GM21528 (cell line): Measurements from ENCODE around the gene UGGT2.
"Not testable (repeated sequence)": the region's sequence is repeated elsewhere in the genome, so short reads cannot be mapped to it uniquely, and the experiment has no call there.

ENCODE experiments used
- ATAC-seq: cut with Tn5 transposase; IDR thresholded peaks from one replicate; pipeline ENCODE4 v1.9.1; 2021; ENCODE audit warnings: mild to moderate bottlenecking, moderate library complexity; ENCODE audit not compliant: unreplicated experiment, low FRiP score

Gene UGGT2

DNA sequence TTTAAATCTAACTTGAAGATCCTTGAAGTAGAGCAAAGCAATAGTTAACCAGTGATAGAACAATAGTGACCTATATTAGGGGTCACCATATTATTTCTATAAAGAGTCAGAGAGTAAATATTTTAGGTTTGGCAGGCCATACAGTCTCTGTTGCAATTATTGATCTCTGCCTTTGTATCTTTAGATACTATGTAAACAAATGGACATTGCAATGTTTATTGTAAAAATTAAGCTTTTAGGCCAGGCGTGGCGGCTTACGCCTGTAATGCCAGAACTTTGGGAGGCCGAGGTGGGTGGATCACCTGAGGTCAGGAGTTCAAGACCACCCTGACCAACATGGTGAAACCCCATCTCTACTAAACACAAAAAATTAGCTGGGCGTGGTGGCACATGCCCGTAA is 80.5 kb downstream of the UGGT2 start:
- not testable (repeated sequence) for ATAC-seq

DNA sequence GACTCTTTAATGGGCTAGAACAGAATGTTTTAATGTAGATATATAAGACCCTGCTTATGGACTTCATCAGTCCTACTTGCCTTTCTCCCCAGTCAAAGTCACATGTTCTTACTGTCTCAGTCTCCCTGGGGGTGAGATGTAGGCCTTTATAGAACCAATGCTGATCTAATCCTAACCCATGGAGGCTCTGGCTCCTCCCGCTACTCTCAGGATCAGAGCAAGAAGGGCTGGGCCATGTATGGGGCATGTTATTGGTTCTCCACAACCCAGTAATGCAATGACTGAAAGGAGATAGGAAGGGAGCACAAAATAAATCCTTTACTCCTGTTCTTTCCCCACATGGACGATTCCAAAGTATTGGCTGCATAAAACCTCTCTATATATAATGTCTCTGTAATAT is 82.3 kb downstream of the UGGT2 start:
- no peak for ATAC-seq

DNA sequence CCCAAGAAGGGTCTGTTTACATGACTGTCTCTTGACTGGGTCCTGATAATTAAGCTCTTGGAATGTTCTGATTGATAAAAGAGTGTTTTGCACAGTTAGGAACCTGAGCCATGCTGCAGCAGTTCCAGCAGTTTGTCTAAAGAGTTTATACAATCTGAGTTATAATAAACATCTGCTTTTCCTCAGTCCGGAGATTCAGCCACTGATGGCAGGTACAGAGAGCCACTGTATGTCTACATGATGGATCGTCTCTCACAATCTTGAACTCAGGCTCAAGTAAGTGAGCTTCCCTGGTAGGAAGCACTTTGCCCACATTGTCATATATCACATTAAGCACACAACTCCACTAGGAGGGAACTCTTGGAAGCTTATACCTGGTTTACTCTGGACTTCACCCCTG is 84.3 kb downstream of the UGGT2 start:
- no peak for ATAC-seq

DNA sequence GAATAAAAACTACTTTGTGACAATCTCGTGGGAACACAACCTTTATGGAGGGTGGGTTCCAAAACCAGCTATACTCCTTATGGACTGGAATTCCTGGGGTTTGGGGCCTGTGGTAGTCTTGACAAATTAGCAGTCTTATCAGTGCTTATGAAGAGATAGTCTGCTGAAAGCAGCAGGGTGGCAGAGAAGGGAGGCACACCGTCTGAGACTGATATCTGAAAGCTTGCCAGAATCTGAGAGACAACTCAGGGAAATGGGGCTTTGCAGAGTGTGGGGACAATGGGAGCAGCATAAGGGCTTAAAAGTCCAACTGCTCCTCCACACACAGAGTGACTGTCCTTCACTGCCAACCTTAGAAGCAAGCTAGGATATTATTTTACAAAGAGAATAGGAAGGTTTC is 95.9 kb downstream of the UGGT2 start:
- ATAC-seq, result no peak

DNA sequence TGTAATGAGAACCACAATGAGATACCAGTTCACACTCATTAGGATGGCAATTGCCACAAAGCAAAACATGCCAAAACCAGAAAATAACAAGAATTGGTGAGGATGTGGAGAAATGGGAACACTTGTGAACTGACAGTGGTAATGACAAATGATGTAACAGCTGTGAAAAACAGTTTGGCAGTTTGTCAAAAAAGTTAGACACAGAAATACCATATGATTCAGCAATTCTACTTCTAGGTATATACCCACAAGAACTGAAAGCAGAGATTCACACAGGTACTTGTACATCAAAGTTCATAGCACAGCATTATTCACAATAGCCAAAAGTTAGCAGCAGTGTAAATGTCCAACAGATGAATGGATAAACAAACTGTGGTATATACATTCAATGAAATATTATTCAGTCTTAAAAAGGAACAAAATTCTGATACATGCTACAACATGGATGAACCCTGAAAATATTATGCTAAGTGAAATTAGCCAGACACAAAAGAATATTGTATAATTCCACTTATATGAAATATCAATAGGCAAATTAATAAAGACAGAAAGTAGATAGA is 96.5 kb downstream of the UGGT2 start:
- ATAC-seq, result no peak

DNA sequence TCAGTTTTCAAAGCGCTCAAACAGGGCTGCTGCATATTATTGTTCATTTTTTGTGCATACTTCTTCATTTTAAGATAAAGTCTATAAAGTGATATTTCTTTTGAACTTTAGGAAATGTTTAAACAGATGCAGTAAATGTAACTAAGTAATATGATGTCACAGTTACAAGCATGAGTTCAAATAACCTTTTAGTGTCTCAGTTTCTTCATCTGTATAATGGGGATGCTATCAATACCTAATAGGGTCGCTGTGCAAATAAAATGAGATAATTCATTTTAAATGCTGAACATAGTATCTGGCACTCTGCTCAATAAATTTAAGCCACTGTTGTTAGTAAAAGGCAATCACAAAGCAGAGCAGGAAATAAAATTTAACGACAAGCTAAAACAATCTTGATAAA is 97.5 kb downstream of the UGGT2 start:
- no peak for ATAC-seq

DNA sequence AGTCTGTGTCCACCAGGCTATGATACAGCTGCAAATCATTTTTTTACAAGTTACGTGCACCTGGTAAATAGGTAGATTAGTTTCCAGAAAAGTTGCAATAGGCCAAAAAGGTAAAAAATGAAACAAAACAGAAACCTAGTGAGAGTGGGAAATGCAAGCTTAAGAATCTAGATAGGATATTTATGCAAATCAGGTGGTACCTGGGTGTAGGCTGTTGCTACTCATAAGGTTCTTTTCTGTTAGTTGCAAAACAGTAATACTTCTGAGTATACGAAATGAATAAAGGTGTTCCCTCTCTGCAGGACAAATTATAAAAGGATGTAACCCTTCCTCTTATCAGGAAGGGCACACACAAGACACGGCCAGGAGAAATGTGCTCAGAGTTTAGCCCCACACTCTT is 97.9 kb downstream of the UGGT2 start:
- ATAC-seq, result no peak

DNA sequence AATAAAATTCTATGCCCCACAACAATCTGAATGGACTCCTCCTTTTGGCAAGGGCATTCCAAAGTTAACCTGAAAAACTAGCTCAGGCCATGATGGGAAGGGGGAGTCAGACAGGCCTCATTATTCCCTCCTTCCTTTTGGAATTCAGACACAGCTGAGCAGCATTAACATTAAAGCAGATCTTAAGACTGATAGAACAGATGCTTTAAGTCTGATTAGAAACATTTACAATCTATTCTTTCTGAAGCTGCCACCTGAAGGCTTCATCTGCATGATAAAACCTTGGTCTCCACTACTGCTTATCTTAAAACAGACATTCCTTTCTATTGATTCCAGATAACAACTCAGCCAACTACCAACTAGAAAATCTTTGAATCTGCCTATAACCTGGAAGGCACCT is 98.9 kb downstream of the UGGT2 start:
- no peak for ATAC-seq

DNA sequence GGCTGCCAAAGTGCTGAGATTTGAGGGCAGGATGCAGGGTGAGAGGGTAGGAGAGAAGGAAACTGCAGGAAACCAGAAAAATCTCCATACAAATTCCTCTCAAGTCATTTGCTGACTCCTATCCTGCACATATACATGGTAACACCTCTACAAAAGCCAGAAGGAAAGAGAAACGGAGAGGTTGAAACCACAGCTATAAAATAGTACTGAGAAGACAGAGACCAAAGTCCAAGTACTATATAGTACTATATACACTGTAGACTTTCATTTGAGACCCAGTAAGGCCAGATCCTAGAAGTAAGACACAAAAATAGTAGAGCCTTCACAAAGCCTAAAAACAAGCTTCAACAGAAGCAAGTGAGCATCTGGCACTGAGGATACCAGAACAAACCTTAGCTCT is 103.1 kb downstream of the UGGT2 start:
- ATAC-seq, result no peak

DNA sequence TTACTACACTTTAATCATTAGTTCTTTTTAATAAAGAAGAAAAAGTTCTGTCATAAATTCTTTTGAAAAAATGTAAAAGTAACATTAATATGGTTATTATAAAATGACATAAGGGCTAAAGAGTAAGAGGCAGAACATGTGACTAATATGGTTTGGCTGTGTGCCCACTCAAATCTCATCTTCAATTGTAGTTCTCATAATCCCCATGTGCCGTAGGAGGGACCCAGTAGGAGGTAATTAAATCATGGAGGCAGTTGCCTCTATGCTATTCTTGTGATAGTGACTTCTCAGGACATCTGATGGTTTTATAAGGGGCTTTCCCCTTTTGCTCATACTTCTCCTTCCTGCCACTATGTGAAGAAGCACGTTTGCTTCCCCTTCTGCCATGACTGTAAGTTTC is 104.5 kb downstream of the UGGT2 start:
- no peak for ATAC-seq

DNA sequence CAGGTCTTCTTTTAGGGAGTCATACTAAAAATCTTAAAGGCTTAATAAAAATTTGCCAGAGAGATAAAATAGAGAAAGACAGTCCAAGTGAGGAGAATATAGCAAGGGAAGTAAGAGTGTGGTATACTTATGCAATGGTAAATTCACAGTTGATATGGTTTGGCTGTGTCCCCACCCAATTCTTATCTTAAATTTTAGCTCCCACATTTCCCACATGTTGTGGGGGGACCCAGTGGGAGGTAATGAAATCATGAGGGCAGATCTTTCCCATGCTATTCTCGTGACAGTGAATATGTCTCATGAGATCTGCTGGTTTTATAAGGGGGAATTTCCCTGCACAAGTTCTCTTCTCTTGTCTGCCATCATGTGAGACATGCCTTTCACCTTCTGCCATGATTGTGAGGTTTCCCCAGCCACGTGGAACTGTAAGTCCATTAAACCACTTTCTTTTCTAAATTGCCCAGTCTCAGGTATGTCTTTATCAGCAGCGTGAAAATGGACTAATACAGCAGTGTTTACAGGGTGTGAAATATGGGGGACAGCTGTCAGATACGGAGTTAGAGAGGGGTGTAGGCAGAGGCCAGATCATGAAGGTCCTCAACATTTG is 115.4 kb downstream of the UGGT2 start:
- ATAC-seq, result no peak

DNA sequence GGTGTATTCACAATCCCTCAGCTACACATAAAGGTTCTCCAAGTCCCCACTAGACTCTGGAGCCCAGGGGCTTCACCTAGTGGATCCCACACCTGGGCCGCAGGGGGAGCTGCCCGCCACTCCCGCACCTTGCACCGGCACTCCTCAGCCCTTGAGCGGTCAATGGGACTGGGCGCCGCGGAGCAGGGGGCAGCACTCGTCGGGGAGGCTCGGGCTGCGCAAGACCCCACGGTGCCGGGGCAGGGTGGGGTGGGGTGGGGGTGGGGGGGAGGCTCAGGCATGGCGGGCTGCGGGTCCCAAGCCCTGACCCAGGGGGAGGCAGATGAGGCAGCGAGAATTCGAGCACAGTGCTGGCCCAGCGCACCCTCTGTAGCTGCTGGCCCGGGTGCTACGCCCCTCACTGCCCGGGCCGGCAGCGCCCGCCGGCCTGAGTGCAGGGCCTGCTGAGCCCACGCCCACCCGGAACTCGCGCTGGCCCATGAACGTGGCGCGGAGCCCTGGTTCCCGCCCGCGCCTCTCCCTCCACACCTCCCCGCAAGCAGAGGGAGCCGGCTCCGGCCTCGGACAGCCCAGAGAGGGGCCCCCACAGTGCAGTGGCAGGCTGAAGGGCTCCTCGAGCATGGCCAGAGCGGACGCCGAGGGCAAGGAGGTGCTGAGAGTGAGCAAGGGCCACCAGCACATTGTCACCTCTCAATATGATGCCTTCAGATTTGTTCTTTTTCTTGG is 121.7 kb downstream of the UGGT2 start:
- no peak for ATAC-seq

DNA sequence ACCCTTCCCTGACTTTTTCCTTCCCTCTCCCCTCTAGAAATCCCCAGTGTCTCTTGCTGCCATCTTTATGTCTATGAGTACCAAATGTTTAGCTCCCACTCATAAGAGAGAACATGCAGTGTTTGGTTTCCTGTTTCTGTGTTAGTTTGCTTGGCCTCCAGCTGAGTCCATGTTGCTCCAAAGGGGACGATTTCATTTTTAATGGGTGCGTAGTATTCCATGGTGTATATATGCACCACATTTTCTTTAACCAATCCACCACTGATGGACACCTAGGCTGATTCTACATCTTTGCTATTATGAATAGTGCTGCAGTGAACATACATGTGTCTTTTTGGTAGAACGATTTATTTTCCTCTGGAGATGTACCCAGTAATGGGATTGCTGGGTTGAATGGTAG is 123.8 kb downstream of the UGGT2 start:
- no peak for ATAC-seq

DNA sequence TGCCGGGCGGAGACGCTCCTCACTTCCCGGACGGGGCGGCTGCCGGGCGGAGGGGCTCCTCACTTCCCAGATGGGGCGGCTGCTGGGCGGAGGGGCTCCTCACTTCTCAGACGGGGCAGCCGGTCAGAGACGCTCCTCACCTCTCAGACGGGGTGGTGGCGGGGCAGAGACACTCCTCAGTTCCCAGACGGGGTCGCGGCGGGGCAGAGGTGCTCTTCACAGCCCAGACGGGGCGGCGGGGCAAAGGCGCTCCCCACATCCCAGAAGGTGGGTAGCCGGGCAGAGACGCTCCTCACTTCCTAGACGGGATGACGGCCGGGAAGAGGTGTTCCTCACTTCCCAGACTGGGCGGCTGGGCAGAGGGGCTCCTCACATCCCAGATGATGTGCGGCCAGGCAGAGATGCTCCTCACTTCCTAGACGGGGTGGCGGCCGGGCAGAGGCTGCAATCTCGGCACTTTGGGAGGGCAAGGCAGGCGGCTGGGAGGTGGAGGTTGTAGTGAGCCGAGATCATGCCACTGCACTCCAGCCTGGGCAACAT is 124.8 kb downstream of the UGGT2 start:
- not testable (repeated sequence) for ATAC-seq

DNA sequence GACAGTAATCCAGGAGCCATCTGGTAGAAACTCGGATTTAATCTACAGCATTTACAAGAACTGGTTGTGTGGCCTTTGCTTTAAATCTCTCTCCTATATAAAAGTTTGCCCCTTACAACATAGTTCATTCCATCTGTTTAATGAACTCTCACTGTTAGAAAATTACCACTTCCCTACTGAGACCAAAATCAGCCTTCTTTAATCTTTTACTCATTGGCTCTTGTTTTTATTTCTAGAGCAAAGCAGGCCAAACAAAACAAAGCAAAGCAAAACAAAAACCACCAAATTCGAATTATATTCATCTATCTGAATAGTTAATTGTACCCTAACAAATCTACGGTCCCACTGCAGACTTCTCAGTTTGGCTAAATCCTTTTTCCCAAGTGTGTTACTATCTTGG is 127.0 kb downstream of the UGGT2 start:
- no peak for ATAC-seq

DNA sequence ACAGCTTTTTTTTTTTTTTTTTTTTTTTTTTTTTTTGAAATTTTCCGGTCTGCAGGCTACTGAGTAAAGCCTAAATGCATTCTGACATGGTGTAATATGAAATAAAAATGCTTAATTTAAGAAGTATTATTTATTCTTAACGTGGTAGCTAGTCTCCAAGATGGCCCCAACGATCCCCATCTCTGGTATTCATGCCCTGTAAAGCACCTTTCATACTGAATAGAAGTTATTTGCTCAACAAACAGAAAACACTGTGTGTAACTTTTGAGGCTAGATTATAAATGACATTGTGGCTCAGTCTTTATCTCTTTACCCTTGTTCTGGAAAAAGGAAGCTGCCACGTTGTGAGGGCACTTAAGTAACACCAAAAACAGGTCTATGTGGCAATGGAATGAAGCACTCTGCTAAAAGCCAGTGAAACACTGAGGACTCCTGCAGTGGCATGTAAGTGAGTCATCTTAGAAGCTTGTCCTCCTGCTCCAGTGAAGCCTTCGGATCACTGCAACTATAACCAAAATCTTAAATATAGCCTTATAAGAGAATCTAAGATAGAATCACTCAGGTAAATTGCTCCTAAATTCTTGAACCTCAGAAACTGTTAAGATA is 128.7 kb downstream of the UGGT2 start:
- no peak for ATAC-seq

DNA sequence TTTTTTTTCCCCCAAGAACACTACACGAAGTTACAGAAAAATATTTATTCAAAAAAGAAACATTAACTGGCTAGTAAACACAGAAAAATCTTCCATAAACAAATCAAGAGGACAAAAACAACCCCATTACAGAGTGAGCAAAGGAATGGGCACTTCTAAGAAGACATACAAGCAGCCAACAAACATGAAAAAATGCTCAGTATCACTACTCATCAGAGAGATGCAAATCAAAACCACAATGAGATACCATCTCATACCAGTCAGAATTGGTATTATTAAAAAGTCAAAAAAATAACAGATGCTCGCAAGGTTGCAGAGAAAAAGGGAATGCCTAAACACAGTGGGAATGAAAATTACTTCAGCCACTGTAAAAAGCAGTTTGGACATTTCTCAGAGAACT is 131.7 kb downstream of the UGGT2 start:
- no peak for ATAC-seq

DNA sequence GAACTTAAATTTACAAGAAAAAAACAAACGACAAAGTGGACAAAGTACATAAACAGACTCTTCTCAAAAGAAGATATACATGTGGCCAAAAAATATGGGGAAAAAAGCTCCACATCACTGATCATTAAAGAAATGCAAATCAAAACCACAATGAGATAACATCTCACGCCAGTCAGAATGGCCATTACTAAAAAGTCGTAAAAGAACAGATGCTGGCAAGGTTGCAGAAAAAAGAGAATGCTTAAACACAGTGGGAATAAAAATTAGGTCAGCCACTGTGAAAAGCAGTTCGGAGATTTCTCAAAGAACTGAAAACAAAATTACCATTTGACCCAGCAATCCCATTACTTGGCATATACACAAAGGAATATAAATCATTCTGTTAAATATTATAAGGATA is 132.7 kb downstream of the UGGT2 start:
- no peak for ATAC-seq

DNA sequence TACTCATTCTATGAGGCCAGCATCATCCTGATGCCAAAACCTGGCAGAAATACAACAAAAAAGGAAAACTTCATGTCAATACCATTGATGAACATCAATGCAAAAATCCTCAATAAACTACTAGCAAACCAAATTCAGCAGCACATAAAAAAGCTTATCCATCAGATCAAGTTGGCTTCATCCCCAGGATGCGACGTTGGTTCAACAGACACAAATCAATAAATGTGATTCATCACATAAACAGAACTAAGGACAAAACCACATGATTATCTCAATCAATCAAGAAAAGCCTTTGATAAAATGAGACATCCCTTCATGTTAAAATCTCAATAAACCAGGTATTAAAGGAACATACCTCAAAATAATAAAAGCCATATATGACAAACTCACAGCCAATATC is 134.3 kb downstream of the UGGT2 start:
- no peak for ATAC-seq

DNA sequence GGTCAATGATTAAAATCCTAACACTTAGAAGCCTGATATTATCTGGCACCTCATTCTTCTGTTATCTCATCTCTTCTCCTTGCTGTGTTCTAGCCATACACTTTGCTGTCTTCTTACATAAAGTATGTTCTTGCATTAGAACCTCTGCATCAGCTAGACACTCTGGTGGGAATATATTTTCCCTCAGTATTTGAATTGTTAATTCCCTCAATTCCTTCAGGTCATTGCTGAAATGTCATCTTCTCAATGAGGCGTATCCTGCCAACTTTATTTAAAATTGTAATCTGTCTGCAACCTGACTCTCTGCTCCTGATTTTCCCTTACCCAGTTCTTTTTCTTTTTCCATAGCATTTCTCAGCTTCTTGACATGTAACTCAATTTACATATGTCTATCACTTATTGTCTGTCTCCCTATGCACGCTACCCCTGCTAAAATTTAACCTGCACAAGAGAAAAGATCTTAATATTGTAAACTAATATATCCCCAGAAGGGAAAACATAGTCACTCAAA is 138.2 kb downstream of the UGGT2 start:
- no peak for ATAC-seq

DNA sequence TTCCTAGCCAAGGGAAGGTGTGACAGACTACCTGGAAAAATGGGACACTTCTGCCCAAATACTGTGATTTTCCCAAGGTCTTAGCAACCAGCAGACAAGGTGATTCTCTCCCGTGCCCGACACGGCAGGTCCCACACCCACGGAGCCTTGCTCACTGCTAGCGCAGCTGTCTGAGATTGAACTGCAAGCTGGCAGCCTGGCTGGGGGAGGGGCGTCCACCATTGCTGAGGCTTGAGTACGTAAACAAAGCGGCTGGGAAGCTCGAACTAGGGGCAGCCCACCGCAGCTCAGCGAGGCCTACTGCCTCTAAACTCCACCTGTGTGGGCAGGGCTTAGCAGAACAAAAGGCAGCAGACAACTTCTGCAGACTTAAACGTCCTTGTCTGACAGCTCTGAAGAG is 146.2 kb downstream of the UGGT2 start:
- no peak for ATAC-seq
